ENCODE measurements around the gene CWC25. TPM values are rescaled to one million over a fixed set of nuclear protein-coding genes. Genes with fewer than 3 reads are reported as not detected.
A peak's percentile ranks its signal among the peaks of the same experiment; 100 is the strongest.

The CWC25 gene
- total RNA-seq, 4 donors from 2014 or later: 15.2 to 49.6 (median 30.5) TPM

DNA sequence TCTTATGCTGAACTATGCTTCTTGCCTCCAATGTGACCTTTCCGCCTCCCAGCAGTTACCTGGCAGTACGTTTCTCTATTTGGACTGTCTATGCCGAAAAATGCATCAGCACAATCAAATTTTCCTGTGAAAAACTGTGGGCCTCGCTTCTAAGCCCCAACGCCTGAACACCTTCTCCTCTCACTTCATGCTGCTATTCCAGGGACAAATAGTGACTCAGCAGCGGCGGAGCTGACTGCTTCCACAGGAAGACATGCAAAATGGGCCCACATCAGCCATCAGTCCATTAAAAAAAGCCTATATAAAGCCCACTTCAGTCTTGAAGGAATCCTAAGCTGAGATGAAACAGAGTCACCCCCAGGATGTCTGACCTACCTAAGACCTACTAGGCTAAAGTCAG, 15.3 kb downstream of the CWC25 start:
- ATAC-seq (ENCODE audit: low FRiP score): no peak
- TF ChIP-seq, protein P1, sequence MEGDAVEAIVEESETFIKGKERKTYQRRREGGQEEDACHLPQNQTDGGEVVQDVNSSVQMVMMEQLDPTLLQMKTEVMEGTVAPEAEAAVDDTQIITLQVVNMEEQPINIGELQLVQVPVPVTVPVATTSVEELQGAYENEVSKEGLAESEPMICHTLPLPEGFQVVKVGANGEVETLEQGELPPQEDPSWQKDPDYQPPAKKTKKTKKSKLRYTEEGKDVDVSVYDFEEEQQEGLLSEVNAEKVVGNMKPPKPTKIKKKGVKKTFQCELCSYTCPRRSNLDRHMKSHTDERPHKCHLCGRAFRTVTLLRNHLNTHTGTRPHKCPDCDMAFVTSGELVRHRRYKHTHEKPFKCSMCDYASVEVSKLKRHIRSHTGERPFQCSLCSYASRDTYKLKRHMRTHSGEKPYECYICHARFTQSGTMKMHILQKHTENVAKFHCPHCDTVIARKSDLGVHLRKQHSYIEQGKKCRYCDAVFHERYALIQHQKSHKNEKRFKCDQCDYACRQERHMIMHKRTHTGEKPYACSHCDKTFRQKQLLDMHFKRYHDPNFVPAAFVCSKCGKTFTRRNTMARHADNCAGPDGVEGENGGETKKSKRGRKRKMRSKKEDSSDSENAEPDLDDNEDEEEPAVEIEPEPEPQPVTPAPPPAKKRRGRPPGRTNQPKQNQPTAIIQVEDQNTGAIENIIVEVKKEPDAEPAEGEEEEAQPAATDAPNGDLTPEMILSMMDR (IDR thresholded peaks at IDR 0.05): no peak
- no peak for DNase-seq (ENCODE audit: low spot score)

DNA sequence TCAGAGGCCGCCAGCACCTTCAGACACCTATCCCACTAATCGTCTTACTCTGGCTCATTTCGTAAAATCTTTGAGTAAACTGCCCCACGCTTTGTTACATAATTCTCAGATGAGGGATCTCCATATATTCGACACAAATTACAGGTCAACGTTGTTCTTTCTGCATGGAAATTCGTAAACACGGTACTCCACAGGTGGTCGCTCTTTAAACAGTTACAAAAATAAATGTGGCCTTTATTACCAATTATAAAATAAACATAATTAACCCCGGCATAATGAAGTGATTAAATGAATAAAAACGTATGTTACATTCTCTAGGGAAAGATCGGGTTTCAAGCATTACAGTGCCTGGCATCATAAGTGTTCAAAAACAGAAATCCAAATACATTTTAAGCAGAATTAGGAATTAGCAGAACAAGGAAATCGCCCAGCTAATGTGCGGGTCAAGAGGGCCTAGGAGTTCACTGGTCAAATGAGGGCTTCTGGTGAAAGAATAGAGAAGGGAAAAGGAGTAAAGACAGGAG, 24.8 kb downstream of the CWC25 start:
- DNase-seq (ENCODE audit: low spot score) (no peak), ATAC-seq (ENCODE audit: low FRiP score) (no peak)
- TF ChIP-seq, protein P1 (IDR thresholded peaks at IDR 0.05): no peak

DNA sequence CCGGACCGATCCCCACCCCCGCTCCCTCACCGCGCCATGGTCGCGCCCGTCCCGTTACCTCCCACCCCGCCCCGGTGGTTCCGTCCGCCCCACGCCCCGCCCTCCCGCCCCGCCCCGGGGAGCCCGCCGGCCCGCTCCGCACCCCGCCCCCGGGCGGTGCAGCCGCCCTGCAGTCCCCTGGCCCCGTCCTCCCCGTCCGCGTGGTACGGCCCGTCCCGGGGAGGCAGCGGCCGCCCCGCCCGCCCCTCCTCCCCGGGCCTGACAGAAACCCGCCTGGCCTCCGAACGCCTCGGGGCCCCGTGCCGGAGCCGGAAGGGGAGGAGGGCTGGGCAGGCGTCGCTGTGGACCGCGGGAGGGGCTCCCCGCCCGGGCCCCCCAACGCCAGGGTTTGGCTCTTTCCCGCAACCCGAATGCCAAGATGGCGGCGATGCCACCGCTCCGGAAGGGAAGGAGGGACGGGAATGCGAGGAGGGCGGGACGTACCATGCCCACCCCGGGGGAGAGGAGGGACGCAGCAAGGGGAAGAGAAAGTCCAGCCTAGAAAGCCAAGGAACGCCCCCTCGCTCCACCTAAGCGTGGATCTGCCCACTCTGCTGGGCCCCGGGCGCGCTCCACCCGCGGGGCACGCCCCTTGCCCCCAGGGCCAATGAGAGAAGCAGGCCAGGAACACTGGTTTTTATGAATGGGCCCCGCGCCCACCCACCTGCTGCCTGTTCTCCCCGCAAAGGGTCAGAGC, 25.5 kb downstream of the CWC25 start, which contains the start of gene PIP4K2B:
Gene PIP4K2B, minus strand, starts transcription at position 56 of the 736 bp plus-strand sequence. CDS start 132 bp downstream, outside the sequence.
- DNase-seq (ENCODE audit: low spot score) (peak; percentile 64), ATAC-seq (ENCODE audit: low FRiP score) (peak; percentile 99)
- TF ChIP-seq, protein P1 (IDR thresholded peaks at IDR 0.05): no peak

DNA sequence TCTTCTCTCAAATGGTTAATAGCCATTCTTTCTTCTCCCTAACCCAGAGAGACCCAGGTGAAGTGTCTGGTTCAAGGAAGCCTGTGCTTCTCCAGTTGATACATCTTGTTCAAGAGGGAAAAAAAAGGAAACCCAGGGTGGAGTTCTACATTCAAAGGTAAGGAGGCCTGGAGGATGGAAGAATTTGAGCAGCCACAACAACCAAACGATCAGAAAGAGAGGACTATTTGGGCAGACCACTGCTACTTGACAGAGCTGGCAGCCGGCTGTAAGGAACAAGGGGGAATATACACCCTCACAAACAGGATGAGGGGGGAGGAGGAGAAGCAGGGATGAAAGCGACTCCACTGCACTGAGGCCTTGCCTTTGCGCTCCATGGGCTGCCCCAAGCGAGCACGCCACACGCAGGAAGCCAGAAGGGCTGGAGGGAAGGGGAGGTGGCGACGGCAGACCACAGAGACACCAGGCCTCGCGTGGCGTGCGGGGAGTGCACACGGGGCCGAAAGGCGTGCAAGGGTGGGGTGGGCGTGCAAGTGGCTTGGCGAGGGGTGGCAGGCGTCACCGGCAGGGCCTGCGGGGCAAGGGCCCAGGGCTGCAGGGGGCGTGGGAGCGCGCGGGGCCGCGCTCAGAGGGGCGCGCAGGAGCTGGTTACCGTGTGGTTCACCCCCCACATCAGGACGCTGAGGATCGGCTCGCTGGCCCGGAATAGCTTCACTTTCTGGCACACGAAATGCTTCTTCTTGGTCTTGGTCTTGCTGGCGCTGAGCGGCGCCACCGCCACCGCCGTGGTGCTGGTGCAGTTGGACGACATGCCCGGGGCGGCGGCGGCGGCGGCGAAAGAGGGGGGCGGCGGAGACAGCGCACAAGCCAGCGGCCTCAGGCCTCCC, 26.3 kb downstream of the CWC25 start:
- TF ChIP-seq, protein P1 (IDR thresholded peaks at IDR 0.05): no peak
- ATAC-seq (ENCODE audit: low FRiP score) (peak; percentile 11), DNase-seq (ENCODE audit: low spot score) (no peak)

DNA sequence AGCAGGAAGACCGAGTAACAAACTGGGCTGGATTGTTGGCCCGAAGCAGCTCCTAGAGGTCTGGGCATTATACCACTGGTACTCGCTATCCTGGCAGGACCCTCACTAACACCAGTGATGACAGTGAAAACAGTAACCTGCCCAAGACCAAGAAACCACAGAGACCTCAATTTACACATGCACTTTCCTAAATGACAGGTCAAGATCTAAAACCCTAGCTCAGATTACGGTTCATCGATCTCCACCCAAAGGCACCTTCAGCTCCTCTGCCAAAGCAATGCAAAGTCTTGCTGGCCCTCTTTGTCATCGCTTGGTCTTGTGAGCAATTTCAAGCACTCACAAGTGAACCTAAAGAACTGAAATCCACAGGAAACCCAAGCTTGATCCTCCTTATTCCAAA, 27.3 kb downstream of the CWC25 start:
- no peak for DNase-seq (ENCODE audit: low spot score)
- ATAC-seq (ENCODE audit: low FRiP score): no peak
- TF ChIP-seq, protein P1 (IDR thresholded peaks at IDR 0.05): no peak

DNA sequence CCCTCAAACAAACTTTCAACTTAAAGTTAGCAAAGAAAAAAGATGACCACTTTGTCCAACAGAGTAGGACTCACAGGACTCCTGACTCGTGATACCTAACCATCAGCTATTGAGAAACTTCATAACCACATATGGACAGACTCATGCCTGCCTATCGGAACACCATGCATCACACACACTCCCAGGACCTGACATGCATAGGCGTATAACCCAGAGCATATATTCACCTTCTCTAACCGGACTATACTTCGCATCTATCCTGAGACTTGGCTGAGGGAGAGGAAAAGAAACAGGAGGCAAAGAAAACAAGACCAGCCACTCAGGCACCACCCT, 28.0 kb downstream of the CWC25 start:
- TF ChIP-seq, protein P1 (IDR thresholded peaks at IDR 0.05): no peak
- DNase-seq (ENCODE audit: low spot score) (no peak), ATAC-seq (ENCODE audit: low FRiP score) (no peak)

Data from omental fat pad (tissue), 4 donors.